ENCODE data around the gene GNAS. TPM values are rescaled to one million over a fixed set of nuclear protein-coding genes. Genes with fewer than 3 reads are reported as not detected.
A peak's percentile ranks its signal among the peaks of the same experiment; 100 is the strongest.
"Not testable (repeated sequence)": the region's sequence is repeated elsewhere in the genome, so short reads cannot be mapped to it uniquely, and the experiment has no call there.

Gene GNAS
- total and polyA plus RNA-seq, 12 donors, result 1,348 to 5,181 (median 1,783) TPM

GRCh38 chr20:58817748-58818147 lies 34.8 kb upstream of the GNAS start:
- DNase-seq (no peak), ATAC-seq (no peak)
- 92% methylated on average over 10 of the region's 10 CpGs for WGBS, 2 donors

GRCh38 chr20:58818586-58819285 lies 33.8 kb upstream of the GNAS start:
- intact Hi-C loops (cut with DNase I), result no loop called here
- ATAC-seq (no peak), DNase-seq (no peak)
- TF ChIP-seq, protein P1, sequence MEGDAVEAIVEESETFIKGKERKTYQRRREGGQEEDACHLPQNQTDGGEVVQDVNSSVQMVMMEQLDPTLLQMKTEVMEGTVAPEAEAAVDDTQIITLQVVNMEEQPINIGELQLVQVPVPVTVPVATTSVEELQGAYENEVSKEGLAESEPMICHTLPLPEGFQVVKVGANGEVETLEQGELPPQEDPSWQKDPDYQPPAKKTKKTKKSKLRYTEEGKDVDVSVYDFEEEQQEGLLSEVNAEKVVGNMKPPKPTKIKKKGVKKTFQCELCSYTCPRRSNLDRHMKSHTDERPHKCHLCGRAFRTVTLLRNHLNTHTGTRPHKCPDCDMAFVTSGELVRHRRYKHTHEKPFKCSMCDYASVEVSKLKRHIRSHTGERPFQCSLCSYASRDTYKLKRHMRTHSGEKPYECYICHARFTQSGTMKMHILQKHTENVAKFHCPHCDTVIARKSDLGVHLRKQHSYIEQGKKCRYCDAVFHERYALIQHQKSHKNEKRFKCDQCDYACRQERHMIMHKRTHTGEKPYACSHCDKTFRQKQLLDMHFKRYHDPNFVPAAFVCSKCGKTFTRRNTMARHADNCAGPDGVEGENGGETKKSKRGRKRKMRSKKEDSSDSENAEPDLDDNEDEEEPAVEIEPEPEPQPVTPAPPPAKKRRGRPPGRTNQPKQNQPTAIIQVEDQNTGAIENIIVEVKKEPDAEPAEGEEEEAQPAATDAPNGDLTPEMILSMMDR (IDR thresholded peaks at IDR 0.05), result no peak
- WGBS, 2 donors, result 73 to 79% methylated on average over 8 of the region's 8 CpGs
- Histone ChIP-seq H3K27me3 (no peaks in the 10 kb centered on the region), H3K4me1 (no peaks in the 10 kb centered on the region), H3K36me3 (no peaks in the 10 kb centered on the region), H3K9me3 (no peaks in the 10 kb centered on the region), H3K27ac (no peak overlapping the region), H3K4me3 (no peak overlapping the region)

More at GRCh38 chr20:58817748-58818147, 34.8 kb upstream of the GNAS start:
- Histone ChIP-seq H3K9me3 (no peaks in the 10 kb centered on the region), H3K27ac (no peak overlapping the region), H3K4me1 (no peaks in the 10 kb centered on the region), H3K4me3 (no peak overlapping the region), H3K27me3 (peaks cover 0 to under 1% (median 0%) of the 10 kb centered on the region in 7 donors), H3K36me3 (no peaks in the 10 kb centered on the region)
- TF ChIP-seq, protein P1 (IDR thresholded peaks at IDR 0.05), result no peak
- intact Hi-C loops (cut with DNase I), result no loop called here

DNA sequence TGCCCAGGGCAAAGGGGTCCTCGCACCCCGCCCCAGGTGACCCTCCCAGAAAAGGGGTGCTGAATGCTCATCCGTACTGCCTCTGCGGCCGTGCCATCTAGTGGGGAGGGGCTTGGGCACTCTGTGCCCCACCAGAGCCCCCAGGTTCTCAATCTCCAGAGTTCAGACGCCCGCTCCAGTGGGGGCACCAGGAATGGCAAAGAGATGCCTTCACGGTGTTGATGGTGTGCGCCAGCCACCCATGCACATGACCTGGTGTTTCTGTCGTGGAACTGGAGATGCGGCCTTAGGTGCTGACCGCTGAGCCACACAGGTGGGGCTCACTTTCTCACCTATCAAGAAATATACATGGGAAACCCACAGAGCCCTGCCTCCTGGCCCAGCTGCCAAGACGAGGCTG lies 32.6 kb upstream of the GNAS start:
- TF ChIP-seq, protein P1 (IDR thresholded peaks at IDR 0.05), result no peak
- intact Hi-C loops (cut with DNase I), result no loop called here
- ATAC-seq (no peak), DNase-seq (no peak)
- Histone ChIP-seq H3K36me3 (no peaks in the 10 kb centered on the region), H3K27me3 (no peaks in the 10 kb centered on the region), H3K4me3 (no peak overlapping the region), H3K27ac (no peak overlapping the region), H3K9me3 (no peaks in the 10 kb centered on the region), H3K4me1 (no peaks in the 10 kb centered on the region)
- 95 to 97% methylated on average over 13 of the region's 13 CpGs for WGBS, 2 donors

DNA sequence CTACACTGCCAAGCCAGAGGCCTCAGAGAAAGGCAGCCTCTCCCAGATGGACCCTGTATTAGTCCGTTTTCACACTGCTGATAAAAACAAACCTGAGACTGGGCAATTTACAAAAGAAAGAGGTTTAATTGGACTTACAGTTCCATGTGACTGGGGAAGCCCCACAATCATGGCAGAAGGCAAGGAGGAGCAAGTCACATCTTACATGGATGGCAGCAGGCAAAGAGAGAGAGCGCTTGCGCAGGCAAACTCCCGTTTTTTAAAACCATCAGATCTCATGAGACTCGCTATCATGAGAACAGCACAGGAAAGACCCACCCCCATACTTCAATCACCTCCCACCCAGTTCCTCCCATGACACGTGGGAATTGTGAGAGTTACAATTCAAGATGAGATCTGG lies 32.0 kb upstream of the GNAS start:
- H3K4me1 ChIP-seq; H3K27me3 ChIP-seq; intact Hi-C loops (cut with DNase I); H3K27ac ChIP-seq; H3K36me3 ChIP-seq; H3K4me3 ChIP-seq; ATAC-seq; DNase-seq; H3K9me3 ChIP-seq: not testable (repeated sequence)
- WGBS, 2 donors, result 82 to 84% methylated on average over 6 of the region's 6 CpGs

- Histone ChIP-seq H3K4me1 (no peaks in the 10 kb centered on the region), H3K9me3 (no peaks in the 10 kb centered on the region), H3K4me3 (no peak overlapping the region), H3K27ac (no peak overlapping the region), H3K36me3 (no peaks in the 10 kb centered on the region), H3K27me3 (no peaks in the 10 kb centered on the region)
- TF ChIP-seq, protein P1 (IDR thresholded peaks at IDR 0.05), result peak in 2 of 9 donors; percentile 22 to 28
- no peak for DNase-seq
- intact Hi-C loops (cut with DNase I), result no loop called here
- 65 to 78% methylated on average over 8 of the region's 8 CpGs for WGBS, 2 donors
- peak in 5 of 8 donors; percentile 27 to 65 (median 45) for ATAC-seq
Measured at GRCh38 chr20:58822149-58822548, 30.4 kb upstream of the GNAS start.

All from heart right ventricle (tissue), 16 donors.